ENCODE results near the gene SEPTIN3.

SEPTIN3 gene

DNA sequence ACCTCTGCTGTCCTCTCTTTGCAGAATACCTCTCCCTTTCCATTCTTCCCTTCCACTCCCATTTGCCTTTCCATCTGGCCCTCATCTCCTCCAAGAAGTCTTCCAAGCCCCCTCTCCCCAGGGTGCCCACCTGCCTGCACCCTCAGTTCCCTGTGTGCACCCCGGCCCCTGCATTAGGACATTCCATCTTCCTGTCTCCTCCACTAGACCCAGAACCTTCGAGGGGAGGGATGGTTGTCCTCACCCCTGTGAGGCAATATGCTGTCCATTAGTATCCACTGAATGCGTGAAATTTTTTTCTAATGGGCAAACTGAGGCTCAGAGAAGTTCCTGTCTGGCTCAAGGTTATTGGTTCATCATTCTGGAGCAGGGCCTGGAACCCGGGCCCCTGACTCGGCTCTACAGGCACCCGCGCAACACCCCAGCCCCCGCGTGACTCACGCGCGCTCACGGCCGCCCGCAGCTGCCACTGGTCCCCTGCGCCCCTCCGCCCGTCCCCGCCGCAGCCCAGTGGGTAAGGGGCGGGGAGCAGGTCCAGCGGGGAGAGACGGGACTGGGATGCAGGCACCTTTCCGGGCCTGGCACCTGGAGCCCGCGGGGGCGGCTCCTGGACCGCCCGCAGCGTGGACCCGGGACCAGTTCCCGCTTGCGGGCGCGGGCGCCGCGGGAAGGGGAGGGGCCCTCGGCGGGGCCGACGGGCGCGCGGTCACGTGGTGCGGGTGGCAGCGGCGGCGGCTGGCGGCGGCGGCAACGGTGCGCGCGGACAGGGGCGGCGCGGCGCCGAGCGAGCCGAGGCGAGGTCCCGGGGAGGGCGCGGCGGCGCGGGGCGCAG is 7.0 kb downstream of the SEPTIN3 start:
- DNase-seq: no peak

DNA sequence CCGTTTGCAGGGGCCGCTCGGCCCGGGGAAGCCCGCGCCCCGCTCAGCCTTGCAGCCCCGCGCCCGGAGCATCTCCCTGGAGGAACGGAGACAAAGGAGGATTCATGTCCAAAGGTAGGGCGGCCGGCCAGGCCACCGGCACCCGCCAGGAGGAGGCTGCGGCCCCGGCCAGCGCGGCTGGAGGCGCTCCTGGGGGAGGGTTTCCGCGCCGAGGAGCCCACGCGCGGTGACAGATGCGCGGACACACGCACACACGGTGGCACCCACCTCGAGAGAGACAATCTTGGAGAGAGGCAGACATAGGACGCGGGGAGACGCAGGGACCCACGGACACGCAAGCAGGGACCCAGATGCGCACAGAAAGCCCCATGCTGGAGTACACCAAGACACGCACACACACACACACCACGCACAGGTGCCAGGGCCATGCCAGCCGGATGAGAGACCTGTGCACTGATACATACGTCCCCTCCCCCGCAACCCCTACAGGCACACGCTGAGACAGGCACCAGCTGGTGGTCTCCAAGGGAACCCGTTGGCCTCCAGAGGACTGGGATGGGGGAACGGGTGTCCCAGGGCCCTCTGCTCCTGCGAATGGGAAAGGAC is 7.8 kb downstream of the SEPTIN3 start:
- no peak for DNase-seq

DNA sequence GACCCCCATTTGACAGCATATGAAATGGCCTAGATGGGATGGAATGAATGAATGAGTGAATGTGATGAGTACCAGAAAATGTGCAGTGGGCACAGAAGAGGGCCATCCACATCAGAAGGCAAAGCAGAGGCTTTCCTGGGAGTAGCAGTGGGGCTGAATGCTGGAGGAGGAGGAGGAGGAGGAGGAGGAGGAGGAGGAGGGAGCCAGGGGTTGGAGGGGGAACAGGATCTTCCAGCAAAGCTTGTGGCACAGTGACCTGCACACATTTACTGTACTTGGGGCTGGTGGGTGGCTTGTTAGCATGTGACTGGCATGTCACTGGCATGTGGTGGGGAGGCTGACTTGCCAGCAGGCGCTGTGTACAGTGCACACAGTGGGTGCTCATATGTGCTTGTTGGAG is 9.5 kb downstream of the SEPTIN3 start:
- no peak for DNase-seq

DNA sequence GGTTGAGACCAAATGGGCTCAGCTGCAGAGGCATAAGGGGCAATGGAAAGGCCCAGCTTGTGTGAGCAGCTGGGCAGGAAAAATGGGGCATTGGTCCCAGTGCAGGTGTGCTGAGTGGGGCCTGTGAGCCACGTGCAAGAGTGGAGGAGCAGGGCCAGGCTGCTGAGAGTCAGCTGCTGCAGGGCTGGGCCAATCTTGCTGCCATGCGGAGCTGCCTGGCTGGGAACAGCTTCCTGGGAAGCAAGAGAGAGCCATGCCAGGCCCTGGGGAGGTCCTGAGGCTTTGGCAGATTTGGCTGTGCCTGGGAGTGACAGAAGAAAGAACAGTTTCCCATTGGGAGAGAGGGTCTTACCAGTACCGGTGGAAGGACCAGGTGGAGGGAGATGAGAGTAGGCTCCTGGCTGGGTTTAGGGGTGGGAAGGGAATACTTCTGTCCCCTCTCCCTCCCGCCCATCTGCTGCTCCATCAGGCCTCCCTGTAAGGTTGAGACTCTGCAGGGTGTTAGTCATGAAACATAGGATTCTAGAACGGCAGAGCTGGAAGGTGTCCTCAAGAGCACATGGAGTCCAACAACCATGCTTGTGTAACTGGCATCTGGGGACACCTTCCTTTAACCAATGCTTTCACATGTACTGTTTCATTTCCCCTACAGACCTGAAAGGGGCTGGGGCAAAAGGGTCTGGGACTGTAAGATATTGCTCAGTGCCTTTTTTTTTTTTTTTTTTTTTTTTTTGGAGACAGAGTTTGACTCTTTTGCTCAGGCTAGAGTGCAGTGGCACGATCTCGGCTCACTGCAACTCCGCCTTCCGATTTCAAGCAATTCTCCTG is 10.4 kb downstream of the SEPTIN3 start:
- DNase-seq: no peak

DNA sequence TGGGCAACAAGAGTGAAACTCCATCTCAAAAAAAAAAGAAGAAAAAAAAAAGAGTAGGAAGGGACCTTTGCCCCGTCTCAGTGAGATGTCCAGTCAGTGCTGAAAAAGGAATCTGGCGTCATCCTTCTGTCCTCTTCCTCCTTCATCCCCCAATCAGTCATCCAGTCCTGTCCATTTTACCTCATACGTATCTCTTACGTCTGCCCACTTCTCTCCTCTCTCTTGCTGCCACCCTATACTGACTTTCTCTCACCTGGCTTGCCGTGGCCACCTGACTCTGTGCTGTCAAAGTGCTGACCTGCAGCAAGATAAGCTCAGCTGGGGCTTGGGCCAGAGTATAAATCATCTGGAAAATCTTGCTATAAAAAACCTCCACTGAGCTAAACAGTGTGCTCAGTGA is 13.6 kb downstream of the SEPTIN3 start:
- DNase-seq: peak; percentile 16 to 65

DNA sequence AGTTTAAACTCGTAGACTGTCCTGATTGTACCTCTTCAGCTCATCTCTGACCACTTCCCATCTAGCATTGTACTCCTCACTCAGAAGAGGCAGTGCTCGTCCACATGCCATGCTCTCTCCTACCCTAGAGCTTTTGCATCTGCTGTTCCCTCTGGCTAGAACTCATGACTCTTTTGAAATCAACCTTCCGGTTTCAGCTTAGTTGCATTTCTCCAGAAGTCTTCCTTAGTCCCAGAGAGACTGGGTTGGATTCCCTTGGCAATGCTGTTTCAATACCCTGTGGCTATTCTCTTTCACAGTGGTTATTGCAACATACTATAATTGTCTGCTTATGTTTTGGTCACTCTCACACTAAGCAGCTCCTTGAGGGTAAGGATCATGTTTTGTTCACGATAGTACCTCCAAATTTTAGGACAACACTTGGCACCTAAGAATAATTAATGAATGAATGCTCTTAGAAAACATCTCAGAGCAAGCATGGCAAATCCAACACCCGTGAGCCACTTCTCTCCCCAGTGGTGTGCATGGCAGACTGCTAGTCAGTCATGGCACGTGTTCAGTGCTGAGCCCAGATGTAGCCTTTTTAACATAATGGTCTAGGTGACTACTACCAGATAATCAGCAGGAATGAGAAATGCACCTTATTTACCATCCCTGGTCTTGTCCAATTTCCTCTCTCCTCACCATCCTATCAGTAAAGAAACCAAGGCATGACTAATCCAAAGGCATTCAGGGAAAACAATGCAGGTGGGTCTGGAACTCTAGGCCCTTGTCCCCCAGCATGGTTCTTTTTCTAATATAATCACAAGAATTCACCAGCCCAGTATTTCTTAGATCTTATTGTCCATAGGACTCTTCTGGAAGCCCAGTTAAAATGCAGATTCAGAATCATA is 14.5 kb downstream of the SEPTIN3 start:
- peak; percentile 41 to 72 for DNase-seq

DNA sequence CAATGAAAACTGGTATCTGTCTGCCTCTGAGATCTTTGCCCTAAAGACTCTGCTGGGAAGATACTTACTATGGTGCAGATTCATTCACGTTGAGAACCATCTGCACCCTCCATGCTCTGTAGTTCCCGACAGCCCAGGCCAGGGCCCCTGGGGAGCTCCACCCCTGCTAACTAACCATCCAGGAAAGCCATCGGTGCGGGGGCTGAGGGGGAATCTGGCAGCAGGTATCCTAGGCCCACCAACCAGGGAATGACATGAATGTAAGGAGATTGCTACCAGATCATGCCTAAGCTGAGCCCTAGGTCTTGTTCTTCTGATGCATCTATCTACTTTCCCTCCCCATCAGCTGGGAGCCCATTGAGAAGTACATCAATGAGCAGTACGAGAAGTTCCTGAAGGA is 18.0 kb downstream of the SEPTIN3 start:
- DNase-seq: no peak

DNA sequence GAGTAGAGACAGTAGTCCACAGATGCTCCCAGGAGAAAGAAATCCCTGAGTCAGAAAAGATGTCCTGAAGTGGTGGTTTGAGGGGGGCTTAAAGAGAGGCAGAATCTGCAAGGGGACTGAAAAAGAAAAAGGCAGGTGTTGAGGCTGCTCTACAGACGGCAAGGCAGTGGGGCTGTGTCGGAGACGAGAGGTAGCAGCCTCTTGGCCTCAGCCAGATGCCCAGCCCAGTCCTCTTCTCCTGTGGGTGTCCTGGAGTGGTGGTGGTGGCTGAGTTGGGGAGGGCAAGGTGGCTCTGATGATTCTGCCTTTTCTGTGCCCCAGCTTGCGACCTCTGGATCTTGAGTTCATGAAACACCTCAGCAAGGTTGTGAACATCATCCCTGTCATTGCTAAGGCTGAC is 20.0 kb downstream of the SEPTIN3 start:
- no peak for DNase-seq

DNA sequence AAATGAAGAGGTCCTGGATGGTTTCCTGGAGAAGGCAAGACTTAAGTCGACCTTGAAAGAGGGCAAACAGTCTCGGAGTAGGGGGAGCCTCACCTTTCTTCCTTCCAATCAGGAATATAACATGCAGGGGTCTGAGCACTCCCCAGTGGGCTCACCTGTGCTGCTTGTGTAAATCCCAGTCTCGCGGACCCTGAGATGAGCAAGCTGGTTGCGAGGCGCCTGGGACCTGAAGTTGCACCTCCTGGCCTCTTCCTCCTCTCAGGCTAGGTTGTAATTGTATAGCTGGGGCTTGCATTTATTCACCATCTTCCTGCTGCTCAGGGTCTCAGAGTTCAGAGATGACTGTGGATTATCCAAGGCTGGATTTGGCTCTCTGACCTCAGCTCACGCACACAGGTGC is 21.9 kb downstream of the SEPTIN3 start:
- DNase-seq: no peak

DNA sequence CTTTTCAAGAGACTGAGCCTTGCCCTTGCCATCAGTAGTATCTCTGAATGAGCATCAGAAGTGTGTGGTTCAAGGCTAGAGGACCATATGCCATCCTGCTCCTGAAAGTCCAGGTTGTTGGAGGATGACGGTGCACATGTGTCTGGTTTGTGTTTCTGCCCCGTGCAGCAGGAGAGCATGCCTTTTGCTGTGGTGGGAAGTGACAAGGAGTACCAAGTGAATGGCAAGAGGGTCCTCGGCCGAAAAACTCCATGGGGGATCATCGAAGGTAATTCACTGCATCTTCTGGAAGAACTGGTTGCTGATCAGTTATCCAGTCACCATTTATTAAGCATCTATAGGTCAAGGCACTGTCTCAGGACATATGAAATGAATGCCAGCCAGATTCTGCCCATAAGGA is 23.3 kb downstream of the SEPTIN3 start:
- no peak for DNase-seq

DNA sequence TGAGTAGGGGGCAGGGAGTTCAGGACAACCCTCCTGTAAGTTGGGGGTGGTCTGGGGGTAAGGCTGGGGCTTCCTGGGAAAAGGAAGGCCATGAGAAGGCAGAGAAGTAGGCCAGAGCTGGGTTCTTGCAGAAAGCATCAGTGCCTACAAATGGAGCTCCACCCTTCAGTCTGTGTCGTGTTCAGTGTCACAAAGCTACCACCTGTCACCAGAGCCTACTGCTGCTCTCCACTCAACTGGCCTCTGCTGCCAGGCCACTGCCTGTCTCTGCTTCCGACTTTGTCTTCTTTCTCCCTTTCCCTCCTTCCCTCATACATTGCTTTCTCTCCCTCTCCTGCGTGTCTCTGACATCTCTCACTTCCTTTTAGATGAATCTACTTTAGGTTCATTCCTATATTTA is 26.0 kb downstream of the SEPTIN3 start:
- DNase-seq: no peak

DNA sequence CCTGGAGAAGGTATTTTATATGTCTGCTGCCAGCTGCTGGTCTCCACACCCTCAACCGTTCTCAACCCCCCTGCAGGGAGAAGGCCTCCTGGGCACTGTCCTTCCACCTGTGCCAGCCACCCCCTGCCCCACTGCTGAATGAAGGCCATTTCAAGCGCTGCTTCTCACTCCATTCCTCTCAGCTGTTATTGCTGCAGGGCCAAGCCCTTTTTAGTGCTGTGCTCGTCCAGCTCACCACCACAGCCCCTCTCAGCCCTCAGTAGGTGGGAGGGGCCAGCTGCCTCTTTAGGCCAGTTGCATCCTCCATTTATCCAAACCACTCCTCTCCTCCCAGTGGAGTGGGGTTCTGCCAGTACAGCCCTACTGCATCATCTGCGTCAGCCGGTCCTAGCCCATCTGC is 27.6 kb downstream of the SEPTIN3 start:
- DNase-seq: no peak

DNA sequence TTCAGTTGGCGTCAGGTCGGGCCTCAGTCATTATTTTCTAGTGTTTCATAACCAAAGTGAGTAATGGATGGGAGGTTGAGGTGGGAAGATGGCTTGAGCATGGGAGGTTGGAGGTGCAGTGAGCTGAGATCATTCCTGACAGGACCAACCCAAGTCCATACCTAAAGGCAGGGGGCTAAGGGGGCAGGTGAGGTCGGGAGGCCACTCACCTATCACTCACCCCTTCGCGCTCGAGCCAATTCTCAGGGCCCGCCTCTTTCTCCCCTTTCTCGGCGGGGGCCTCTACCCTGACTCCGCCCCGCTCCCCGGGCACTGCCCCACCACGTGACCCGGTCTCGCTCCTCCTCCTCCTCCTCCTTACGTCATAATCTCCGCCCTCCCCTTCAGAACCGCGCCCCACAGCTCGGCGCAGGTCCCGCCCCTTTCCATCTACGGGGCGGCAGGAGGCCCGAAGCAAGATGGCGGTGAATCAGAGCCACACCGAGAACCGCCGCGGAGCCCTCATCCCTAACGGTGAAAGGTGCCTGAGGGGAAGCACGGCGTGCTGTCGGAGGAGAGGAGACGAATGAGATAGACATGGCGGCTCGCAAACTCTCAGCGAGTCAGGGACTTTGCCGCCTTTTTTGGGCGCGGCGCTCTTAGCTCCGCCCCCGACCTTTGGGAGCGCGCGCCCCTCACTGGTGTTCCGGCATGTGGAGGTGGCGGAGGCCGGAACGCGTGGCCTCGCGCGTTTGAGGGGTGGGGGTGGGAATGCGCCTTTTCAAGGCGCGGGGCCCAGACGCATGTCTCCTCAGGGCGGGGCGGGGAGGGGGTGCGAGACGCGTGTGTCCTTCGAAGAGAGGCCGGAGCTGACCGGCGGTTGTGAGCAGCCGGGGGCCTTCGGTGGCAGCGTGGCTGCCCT is 29.4 kb downstream of the SEPTIN3 start, which contains the start of gene WBP2NL:
WBP2NL (plus strand) TSS at position 428 of the 901 bp plus-strand sequence; CDS start at position 459, 31 bp downstream.
- DNase-seq: peak; percentile 86 to 94

DNA sequence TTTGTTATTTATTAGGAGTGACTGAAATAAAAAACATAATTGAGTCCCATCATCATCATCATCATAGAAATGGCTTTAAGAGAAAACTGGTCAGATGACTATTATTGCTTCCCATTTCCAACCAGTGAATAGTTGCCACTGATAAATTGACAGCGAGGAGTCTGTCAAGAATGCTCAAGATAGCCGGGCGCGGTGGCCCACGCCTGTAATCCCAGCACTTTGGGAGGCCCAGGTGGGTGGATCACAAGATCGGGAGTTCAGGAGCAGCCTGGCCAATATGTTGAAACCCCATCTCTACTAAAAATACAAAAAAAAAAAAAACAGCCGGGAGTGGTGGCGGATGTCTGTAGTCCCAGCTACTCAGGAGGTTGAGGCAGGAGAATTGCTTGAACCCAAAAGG is 31.2 kb downstream of the SEPTIN3 start:
- DNase-seq: no peak

DNA sequence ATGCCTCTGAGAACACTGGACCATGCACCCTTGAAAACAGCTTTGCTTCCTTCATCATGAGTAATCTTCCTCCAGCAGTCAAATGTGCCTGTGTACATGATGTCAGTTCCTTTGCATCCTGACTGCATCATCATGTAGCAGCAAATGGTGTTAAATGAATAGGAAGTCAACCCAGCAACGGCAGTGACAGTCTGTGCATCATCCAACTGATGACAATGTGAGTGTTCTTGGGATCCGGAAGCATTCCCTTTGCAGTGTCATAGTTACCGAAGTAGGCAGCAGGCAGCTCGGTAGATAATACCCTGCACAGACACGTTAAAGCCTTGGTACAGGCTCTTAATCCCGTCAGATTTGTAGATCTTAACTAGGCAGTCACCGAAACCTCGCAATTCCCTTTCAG is 31.9 kb downstream of the SEPTIN3 start:
- no peak for DNase-seq

DNA sequence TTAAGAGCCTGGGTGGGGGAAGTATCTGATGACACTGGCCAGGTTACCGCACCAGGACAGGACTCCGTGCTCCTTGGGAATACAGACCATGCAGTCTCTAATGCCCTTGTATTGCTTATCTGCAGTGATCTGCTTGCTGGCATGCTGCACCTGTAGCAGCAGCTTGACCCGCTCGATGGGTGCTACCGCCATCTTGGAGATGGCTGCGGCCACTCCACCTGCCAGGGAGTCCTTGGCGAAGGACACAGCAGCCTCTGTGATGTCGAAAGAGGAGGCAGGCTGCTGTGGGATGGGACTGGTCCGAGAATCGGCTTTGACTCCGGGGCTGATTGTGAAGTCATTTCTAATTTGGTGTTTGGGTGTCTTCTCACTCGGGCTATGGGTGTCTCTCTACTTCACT is 32.5 kb downstream of the SEPTIN3 start:
- DNase-seq: no peak

DNA sequence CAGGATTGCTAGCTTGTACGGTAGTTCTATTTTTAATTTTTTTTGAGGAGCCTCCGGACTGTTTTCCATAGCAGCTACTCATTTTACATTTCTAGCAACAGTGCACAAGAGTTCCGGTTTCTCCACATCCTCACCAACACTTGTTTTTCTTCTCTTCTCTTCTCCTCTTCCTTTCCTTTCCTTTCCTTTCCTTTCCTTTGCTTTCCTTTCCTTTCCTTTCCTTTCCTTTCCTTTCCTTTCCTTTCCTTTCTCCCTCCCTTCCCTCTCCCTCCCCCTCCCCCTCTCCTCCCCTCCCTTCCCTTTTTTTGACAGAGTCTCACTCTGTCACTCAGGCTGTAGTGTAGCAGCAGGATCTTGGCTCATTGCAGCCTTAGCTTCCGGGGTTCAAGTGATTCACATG is 38.7 kb downstream of the SEPTIN3 start:
- DNase-seq: no peak

DNA sequence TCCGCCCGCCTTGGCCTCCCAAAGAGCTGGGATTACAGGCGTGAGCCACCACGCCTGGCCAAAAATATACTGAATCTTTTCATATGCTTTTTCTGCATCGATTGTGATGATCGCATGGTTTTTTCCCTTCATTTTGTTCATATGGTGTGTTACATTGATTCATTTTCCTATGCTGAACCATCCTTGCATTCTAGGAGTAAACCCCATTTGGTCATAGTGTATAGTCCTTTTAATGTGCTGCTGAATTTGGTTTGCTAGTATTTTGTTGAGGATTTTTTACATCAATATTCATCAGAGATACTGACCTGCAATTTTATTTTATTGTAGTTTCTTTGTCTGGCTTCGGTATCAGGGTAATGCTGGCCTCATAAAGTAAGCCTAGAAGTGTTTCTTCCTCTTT is 41.5 kb downstream of the SEPTIN3 start:
- no peak for DNase-seq

DNA sequence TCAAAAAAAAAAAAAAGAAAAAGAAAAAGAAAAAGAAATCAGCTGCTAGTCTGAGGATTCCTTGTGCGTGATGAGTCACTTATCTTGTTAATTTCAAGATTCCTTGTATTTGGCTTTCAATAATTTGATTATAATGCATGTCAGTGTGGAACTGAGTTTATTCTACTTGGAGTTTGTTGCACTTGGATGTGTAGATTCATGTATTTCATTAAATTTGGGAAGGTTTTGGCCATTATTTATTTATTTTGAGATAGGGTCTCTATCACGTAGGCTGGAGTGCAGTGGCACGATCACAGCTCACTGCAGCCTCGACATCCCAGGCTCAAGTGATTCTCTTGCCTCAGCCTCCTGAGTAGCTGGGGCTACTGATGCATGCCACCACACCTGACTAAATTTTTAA is 44.1 kb downstream of the SEPTIN3 start:
- no peak for DNase-seq

DNA sequence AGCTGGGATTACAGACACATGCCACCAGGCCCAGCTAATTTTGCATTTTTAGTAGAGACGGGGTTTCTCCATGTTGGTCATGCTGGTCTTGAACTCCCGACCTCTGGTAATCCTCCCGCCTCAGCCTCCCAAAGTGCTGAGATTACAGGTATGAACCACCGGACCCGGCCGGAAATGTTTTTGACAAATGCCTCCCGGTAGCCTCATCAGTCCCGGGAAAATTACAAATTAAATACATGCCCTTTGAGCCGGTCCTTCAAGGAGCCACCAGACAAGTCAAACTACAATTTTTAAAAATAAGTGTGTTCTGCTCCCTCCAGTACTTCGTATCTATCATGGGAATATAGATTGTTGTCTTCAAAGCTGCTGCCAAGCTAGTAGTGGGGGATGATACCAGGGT is 46.9 kb downstream of the SEPTIN3 start:
- DNase-seq: no peak

DNA sequence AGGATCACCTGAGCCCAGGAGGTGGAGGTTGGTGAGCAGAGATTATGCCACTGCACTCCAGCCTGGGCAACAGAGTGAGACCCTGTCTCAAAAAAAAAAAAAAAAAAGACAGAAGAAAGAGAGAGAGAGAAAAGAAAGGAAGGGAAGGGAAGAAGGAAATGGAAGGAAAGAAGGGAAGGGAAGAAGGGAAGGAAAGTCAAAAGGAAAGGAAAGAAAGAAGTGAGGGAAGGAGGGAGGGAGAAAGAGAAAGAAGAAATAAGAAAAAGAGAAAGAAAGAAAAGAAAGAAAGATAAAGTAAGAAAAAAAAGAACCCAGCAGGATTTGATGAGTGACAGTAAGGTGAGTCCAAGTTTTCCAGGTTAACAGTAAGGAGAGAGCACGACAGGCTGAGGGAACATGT is 49.0 kb downstream of the SEPTIN3 start:
- DNase-seq: no peak

Data from inflammatory macrophage treated with lipopolysaccharide for 1 hour (primary cell).